DND-41 (cell line): Measurements from ENCODE around the gene MBNL2.

ENCODE experiments used
- EZH2 ChIP-seq: IDR thresholded peaks from 3 replicates; pipeline ENCODE4 v1.6.1; 2012; ENCODE audit warnings: borderline replicate concordance, low read depth, mild to moderate bottlenecking, moderate library complexity, low read length, inconsistent platforms; ENCODE audit not compliant: severe bottlenecking
- TF ChIP-seq, protein P1 (sequence below): IDR thresholded peaks from 2 replicates; pipeline ENCODE4 v1.5.1; 2012; ENCODE audit warnings: borderline replicate concordance, low read length, moderate library complexity, mild to moderate bottlenecking; ENCODE audit not compliant: poor library complexity, severe bottlenecking; ENCODE audit errors: extremely low read depth

DNA sequence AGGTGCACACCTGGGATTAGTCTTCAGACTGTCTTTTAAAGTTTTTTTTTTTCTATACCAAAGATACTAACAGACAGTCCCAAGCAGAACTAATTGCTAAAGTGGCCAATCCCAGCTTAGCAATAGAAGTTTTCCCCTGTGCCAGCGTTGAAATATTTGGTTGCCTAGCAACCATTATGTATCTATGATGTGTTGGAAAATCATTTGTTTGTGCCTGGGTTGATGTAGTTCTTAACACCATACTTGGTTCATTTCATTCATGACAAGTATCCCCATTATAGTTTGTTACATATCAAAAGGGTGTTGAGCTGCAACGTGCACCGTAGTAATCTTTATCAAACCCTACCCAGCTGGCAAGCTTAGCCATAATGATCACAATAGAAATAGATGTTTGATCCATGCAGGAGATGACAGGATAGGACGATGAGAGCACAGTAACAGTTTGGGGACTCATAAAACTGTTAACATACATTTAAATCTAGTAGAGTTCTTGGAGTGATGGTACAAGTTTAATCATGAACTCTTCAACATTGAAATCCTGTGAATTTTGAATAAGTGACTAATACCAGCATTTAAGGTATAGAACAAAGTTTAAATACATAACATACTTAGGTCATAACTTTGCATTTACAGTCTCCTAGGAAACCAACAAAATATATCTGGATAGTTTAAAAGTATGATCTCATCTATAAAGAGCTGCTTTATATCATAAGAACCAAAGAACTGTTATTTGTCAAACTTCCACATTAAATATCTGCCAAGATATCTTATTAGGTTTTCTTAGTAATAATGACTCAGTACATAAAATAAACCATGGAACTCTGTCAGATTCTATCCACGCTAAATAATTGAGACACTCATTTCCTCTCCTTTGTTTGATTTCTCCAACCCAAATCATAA, 73.4 kb downstream of the MBNL2 start:
- TF ChIP-seq, protein P1, sequence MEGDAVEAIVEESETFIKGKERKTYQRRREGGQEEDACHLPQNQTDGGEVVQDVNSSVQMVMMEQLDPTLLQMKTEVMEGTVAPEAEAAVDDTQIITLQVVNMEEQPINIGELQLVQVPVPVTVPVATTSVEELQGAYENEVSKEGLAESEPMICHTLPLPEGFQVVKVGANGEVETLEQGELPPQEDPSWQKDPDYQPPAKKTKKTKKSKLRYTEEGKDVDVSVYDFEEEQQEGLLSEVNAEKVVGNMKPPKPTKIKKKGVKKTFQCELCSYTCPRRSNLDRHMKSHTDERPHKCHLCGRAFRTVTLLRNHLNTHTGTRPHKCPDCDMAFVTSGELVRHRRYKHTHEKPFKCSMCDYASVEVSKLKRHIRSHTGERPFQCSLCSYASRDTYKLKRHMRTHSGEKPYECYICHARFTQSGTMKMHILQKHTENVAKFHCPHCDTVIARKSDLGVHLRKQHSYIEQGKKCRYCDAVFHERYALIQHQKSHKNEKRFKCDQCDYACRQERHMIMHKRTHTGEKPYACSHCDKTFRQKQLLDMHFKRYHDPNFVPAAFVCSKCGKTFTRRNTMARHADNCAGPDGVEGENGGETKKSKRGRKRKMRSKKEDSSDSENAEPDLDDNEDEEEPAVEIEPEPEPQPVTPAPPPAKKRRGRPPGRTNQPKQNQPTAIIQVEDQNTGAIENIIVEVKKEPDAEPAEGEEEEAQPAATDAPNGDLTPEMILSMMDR = no peak
- TF ChIP-seq EZH2 = no peak
